T-helper 22 cell (primary cell): ENCODE results near the gene SEMG1.

Source experiments
- DNase-seq: peaks from one replicate; pipeline ENCODE4 v3.0.0-alpha.2; 2020; ENCODE audit warnings: low read depth

SEMG1 gene, protein sequence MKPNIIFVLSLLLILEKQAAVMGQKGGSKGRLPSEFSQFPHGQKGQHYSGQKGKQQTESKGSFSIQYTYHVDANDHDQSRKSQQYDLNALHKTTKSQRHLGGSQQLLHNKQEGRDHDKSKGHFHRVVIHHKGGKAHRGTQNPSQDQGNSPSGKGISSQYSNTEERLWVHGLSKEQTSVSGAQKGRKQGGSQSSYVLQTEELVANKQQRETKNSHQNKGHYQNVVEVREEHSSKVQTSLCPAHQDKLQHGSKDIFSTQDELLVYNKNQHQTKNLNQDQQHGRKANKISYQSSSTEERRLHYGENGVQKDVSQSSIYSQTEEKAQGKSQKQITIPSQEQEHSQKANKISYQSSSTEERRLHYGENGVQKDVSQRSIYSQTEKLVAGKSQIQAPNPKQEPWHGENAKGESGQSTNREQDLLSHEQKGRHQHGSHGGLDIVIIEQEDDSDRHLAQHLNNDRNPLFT

DNA sequence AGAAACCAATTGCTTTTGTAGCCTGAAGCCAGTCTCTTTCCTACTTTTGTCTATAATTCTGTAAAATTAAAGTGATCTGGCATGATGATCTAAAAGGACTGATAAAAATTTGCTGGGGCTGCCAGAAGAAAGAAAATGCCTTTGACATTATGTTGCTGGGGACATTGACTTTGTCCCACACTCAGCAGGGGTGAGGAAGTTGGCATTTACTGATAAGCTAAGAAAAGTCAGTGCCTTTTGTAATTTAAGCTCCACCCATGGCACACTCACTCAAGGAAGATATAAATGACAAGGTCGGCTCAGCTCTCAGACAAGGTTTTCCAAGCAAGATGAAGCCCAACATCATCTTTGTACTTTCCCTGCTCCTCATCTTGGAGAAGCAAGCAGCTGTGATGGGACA, at the start of gene SEMG1:
TSS of gene SEMG1 (plus strand) at position 309 of the 400 bp plus-strand sequence. CDS start at position 330, 21 bp downstream.
- no peak for DNase-seq

DNA sequence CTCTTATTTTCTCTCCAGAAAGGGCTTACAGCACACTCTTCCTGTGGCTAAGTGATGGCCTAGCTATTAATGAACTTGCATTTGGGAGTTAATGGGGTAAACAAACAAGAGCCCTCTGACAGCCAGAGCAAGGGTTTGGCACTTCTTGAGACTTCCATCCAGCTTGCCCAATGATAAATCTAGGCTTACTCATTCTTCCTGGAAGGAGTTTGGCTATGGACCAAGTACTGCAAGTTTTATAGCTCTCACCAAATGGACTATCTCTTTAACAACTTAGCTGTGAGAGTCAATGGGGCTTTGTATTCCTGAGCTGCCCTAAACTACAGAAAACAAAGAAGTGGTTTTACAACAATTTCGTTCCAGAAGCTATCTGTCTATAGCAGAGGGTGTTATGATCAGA, 48.9 kb upstream of the SEMG1 start:
- no peak for DNase-seq

DNA sequence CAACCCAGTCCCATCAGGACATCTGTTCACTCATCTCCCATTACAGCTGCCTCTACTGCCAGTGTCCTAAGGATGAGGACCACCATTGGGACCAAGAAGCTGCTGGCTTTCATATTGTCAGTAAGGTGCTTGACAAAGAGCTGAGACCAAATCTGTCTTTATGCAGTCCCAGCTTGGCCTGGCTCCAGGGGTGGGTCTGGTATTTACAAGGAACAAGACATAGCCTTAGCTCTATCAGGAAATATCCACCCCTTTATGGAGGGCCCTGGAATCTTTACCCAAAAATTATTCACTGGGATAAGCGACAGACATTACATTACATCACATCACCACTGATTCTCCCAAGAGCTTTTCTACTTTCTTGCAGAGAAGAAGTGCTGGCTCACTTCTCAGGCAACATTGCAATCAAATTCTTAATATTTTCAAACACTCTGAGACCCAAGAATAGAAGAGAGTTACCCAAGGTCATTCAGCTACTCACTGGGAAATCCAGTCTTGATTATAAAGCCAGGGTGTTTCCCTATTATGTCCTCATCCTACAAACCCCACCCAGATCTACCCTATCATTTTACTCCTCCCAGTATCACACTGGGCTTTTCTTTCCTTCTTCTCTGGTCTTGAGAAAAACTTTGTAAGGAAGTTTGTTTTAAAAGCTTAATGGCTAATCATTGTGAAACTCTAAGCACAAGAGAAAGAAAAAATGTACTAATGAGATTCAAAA, 43.6 kb upstream of the SEMG1 start:
- DNase-seq: no peak

DNA sequence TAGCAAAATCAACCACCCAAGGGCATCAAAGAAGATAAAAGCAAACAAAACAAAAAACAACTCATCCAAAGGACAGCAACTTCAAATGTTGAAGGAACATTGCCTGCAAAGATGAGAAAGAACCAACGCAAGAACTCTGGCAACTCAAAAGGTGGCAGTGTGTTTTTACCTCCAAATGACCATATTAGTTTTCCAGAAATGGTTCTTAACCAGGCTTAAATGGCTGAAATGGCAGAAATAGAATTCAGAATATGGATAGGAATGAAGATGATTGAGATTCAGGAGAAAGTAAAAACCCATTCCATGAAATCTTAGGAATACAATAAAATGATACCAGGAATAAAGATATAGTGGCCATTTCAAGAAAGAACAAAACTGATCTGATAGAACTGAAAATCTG, 41.9 kb upstream of the SEMG1 start:
- DNase-seq: no peak

DNA sequence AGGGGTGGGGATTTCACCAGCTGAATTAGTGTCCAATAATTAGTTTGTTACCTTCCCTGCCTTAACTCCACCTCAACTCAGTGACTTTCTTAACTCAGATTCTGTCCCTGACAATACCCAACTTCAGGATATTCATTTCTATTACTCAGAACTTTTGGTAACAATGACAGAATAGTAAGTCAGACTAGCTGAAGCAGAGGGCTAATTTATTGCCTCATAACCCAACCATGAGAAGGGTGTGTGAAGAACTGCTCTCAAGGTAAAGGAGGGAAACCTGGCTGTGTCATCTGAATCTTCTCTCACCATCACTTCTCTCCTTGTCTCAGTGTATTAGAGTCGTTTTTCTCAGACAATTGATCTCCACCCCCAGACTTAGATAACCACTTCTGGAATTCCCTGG, 33.3 kb upstream of the SEMG1 start:
- DNase-seq: no peak

DNA sequence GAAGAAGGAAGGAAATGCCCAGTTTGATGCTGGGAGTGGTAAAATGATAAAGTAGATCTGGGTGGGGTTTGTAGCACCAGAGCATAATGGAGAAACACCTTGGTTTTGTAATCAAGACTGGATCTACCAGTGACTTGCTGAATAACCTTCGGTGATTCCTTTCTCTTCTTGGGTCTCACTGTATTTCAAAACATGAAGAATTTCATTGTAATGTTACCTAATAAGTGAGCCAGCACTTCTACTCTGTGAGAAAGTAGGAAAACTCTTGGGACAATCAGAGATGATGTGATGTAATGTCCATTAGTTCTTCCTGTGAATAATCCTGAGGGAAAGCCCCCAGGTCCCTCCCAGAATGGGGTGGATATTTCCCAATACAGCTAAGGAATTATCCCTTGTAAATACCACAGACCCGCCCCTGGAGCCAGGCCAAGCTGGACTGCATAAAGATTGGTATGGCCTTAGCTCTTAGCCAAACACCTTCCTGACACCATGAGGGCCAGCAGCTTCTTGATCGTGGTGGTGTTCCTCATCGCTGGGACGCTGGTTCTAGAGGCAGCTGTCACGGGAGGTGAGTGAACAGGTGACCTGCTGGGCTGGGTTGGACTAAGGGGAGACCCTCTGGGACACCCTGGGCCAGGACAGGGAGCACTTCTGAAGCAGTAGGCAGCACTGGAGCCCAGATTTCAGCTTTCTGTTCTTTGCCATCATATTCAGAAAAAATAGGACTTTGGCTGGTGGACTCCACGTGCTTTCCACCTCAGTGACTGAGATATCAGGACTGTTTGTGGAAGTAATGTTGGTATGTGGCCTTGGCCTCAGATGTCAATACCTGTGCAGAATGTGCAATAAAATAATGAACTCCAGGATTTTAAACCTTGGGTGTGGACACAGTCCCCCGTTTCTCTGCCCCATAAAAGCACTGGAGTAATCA, 32.1 kb upstream of the SEMG1 start, which contains the start of gene PI3:
TSS of gene PI3 (plus strand) at position 469 of the 931 bp plus-strand sequence. CDS start at position 490, 21 bp downstream.
- no peak for DNase-seq

DNA sequence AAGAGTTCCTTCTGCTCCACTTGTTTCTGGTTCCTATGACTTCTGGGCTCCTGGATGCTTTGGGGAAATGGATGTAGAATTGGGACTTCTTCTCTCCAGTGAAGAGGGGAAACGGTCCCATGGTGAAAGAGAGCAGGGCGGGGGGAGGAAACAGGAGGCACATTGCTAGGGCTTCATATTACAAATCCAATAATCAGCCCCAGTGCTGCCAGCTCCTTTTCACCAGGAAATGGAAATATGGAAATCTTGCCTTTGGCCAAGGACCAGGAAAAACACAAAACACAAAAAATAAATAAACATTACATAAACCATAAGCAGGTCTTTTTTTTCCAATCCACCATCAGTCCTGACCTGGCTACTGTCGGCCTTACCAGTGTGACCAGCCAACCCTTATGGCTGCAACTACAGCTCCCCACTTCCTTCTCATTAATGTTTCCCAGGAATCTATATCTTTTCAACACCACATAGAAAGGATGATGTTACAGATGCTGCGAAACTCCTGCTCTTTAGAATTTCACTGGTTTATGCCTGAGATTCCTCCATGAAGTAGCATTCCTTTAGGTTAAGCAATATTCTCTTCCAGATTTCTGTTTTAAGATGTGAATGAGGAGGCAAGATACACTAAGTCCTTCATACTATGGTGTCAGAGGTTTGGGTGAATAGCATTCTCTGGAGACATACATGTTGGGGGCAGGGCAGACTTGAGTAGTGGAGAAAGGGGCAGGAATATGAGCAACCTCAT, 30.1 kb upstream of the SEMG1 start:
- no peak for DNase-seq

DNA sequence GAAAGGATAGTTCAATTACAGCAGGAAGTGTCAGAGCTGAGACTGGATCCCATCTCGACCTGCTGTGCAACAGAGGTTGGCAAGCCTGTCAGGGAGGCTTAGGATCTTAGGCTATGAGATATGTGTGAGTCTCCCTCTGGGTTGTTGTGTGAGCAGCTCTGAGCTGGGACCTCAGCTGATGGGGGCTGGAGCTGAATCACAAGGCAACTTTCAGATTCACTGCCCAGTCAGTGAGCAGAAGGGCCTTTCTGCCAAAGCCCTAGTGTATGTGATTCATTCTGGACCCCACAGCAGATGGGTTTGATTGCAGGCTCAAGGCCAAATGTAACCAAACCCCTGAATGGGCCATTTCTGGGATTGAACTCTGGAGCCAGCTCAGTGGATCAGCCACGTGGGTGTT, 27.7 kb upstream of the SEMG1 start:
- DNase-seq: no peak

DNA sequence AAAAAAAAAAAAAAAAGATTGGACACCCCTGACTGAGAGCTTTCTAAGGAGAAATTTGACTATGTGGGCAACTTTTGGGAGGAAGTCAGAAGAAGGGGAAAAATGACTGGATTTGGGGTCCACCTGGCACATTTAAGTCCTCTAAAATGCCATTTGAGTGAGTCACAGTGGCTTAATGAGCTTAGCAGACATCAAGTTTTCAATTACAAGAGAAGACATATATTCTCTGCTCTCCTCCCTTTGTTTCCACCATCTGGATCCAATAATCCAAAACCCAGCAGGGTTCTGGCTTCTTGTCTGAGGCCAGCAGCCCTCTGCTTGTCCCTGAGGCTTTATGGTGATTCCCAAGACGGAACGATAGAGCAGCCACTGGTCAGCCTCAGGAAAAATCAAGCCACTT, 25.2 kb upstream of the SEMG1 start:
- no peak for DNase-seq

DNA sequence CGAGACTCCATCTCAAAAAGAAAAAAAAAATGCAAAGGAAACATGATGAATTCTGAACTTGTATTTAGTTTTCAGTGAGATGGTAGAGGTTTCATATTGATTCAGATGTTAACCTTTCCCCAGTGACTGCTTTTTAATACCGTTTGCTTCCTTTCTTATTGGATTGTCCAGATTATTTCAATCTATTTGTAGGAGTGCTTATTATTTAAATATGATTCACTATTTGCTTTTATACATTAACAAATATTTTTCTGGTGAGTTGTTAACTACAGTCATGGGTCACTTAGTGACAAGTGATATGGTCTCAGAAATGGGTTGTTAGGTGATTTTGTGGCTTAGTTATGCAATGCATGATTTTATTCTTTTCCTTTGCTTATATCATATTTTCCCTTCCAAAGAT, 23.7 kb upstream of the SEMG1 start:
- no peak for DNase-seq

DNA sequence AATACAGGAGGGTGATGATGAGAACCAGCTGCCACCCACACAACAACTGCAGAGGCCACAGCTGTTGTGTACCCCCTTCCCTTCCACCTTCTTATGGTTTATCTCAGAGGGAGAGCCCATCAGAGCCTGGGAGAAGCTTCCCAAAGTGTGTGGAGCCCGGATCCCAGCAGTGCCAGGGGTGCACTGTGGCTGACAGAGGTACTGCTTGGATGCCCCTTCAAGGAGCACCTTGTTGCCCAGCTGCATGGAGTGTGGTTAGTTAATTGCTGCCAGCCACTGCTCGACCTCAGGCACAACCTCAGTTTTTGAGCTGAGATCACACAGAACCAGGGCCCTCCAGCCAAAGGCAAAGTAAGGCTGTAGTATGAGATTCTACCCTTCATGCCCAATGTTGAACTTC, 19.1 kb upstream of the SEMG1 start:
- DNase-seq: no peak

DNA sequence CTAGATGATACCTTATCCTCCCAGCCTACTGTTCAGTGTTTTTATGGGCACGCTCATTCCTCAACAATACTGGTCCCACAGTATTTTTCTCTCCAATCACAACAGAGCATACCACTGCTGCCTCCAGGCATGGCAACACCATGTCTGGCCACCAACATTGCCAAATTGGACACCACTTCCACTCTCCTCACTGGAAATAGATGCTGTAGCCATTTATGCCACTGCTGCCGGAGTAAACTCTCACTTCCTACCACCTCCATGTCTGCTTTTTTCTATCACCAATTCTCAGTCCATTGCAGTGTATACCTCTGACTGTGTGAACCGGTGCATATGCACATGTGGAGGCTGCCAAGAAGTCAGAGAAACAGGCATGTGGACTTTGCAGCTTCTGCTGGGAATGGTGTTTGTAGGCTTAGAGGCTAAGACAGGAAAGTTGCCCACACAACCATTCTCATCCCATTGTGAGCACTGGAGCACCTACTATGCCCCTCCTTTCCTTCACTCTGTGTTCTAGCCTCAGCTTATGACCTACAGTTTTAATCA, 17.7 kb upstream of the SEMG1 start:
- no peak for DNase-seq

DNA sequence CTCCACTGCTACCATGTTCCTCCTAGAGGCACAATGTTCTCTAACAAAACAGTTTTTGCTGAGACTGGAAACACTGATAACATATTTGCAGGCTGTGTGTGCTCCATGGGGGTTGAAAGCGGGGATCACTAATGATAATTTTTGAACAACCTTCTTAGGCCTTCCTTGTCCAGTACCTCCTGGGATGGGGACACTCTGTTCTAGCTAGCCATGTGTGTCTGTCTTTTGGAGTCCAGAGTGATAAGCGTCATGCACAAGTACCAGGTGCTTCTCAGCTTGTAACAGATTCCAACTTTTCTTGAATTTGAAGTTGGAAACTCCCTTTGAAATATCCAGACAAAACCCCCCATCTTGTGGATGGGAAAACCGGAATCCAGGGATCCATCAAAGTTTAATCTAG, 17.0 kb upstream of the SEMG1 start:
- no peak for DNase-seq

DNA sequence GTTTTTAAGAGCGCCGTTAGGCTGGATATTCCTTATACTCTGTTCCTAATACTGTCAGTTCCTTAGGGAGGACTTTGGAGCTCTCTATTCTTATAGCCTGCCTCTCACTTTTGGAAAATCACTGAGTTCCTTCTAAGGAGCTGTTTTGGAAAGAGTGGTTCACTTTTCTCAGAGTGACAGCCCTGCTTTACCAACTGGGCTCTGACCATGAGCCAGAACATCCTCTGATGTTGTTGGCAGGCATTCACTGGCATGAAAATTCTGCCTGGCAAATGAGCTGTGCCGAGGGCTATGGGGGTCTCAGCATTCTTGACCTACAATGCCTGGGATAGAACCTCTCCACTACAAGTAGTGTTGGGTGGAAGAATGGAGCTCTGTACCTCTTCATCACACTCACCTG, 14.9 kb upstream of the SEMG1 start:
- no peak for DNase-seq

DNA sequence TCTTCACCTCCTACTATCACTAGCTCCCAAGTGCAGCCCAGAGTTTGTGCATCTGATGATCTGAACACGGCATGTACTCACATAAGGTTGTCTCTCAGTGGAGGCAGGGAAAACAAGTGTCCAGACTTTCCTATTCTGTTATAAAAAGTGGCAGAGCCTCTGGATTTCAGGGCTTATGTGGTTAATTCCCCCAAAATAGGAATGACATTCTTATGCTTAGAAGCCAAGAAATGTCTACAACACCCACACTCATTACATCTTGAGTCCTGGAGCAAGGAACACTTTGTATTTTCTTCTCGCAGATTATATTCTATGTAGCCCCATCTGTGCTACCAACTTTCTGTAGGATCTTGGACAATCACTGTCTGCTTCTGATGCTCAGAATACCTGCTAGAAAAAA, 13.5 kb upstream of the SEMG1 start:
- DNase-seq: no peak

DNA sequence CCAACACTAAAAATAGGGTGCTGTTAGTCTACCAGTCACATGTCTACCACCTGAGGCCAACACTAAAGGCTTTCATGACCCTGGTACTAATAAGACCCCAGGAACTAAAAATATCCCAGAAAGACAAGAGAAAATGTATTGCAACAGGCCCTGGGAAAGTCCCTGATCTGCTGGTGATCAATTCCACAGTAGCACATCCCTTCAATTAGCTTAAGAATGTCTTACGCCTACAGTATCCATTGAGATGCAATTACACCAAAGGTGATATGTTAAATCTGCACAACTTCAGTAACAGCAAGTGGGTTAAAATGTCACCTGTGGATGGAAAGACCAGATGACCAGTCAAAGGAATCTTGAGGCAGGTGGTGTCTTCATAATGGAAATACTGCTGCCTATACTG, 3.1 kb downstream of the SEMG1 start:
- no peak for DNase-seq

DNA sequence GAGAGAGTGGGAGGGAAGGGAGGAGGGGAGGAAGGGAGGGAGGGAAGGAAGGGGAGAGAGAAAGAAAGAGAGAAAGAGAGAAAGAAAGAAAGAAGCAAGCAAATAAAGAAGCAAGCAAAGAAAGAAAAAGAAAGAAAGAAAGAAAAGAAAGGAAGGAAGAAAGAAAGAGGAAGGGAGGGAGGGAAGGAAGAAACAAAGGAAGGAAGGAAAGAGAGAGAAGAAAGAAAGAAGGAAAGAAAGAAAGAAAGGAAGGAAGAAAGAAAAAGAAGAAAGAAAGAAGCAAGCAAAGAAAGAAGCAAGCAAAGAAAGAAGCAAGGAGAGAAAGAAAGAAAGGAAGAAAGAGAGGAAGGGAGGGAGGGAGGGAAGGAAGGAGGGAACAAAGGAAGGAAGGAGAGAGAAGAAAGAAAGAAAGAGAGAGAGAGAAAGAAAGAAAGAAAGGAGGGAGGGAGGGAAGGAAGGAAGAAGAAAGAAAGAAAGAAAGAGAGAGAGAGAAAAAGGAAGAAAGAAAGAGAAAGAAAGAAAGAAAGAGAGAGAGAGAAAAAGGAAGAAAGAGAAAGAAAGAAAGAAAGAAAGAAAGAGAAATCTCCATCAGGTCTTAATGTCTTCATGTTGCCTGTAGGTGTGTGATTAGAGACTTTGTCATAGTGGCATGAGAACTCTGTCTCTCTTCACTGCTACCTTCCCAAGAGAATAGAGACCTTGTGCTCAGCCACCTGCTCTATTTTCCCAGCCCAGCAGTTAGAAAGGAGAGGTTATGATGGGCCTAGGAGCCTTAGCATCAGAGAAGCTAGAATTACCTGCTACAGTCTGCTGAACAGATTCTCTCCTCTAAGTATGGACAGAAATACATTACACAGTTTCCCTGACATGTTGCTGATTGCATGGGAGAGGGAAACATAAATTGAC, 5.0 kb downstream of the SEMG1 start:
- DNase-seq: no peak

DNA sequence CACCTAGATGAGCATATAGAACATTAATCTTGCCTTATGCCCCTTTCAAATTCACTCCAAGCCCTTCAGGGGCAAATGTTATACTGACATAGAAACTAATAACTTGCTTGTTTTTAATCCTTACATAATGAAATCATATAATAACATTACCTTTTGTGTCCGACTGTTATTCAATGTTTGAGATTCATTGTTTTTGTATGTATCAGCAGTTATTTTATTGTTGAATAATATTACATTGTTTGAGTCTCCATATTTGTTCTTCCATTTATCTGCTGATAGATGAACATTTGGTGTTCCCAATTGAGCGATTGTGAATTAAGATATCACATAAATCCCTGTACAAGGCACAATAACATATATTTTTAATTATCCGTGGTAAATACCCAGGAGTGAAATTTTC, 6.0 kb downstream of the SEMG1 start:
- DNase-seq: no peak

DNA sequence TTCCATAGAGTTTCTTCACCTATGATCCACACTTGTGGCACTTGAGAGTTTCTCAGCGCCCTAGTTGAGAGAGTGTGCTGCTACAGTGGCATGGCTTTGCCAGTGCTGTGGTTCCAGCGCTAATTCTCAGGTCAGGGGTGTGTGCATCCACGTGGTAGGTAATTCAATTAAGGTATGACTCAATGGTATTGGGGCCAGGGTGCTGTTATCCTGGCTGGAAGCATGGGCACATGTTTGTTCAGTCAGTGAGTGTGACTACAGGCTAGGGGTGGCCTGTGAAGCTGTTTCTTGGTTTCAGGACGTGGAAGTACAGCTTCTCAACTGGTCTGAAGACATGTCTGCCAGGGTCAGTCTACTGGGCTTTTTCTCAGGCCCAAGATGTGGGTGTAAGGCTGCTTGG, 11.3 kb downstream of the SEMG1 start:
- no peak for DNase-seq

DNA sequence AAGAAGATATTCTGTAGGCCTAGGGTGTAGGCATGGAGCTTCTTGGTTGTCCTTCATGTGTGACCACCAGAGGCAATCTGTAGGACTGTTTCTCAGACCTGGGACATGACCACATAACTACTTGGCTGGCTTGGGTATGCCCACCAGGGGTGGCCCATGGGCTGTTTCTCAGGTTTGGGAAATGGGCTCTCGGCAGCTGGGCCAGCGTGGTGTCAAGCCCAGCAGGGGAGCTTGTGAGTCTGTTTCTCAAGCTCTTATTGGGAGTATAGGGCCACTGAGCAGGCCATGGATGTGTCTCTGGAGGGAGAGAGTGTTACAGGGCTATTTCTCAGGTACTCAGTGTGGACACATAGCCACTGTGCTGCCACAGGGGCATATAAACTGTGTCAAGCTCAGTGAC, 11.8 kb downstream of the SEMG1 start:
- no peak for DNase-seq
